Body of pancreas (tissue), 4 donors: Measurements from ENCODE around the gene SLC33A1.
"Not testable (repeated sequence)": the region's sequence is repeated elsewhere in the genome, so short reads cannot be mapped to it uniquely, and the experiment has no call there.

Source experiments
- CTCF ChIP-seq, 7 experiments: fragments of 450-650 bp in 4 of 7; fragments of 200-600 bp in 3 of 7; sonication (generic) in 3 of 7; IDR thresholded peaks; one replicate each; pipeline ENCODE4 v1.5.1; 2016 to 2019; ENCODE audit warnings: antibody characterized with exemption in 7 of 7
- POLR2A ChIP-seq, 3 donors: fragments of 450-650 bp; IDR thresholded peaks; one replicate each; pipeline ENCODE4 v1.6.1; 2016; ENCODE audit warnings: antibody characterized with exemption in 3 of 3, mild to moderate bottlenecking in 2 of 3

DNA sequence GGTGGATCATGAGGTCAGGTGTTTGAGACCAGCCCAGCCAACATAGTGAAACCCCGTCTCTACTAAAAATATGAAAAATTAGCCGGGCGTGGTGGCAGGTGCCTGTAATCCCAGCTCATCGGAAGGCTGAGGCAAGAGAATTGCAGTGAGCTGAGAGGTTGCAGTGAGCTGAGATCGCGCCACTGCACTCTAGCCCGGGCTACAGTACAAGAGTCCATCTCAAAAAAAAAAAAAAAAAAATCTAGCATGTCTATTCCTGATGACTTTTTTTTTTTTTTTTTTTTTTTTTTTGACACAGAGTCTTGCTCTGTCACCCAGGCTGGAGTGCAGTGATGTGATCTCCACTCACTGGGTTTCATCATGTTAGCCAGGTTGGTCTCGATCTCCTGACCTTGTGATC lies 32.1 kb upstream of the SLC33A1 start:
- not testable (repeated sequence) for TF ChIP-seq CTCF, POLR2A (IDR thresholded peaks at IDR 0.05)
